Measurements from ENCODE around the gene PLOD2. TPM values are rescaled to one million over a fixed set of nuclear protein-coding genes. Genes with fewer than 3 reads are reported as not detected.

PLOD2 gene
- total RNA-seq, 1 donor, result 345 TPM

GRCh38 chr3:146156095-146156494 lies 4.9 kb downstream of the PLOD2 start:
- TF ChIP-seq CTCF (IDR thresholded peaks at IDR 0.05; ENCODE audit: extremely low read depth, low read depth, low read length), result no peak
- H3K79me2 ChIP-seq (ENCODE audit: insufficient read depth, low read length), result peaks cover 98% of the 10 kb centered on the region
- H3K27me3 ChIP-seq (ENCODE audit: insufficient read depth, low read length), result no peaks in the 10 kb centered on the region
- H3K4me2 ChIP-seq (ENCODE audit: insufficient read depth, low read length), result peak overlapping the region; percentile 94
- H4K20me1 ChIP-seq (ENCODE audit: insufficient read depth, low read length), result peaks cover 55% of the 10 kb centered on the region
- H2AFZ ChIP-seq (ENCODE audit: low read length), result no peak overlapping the region
- H3K9me3 ChIP-seq (ENCODE audit: low read depth, low read length), result no peaks in the 10 kb centered on the region
- H3K27ac ChIP-seq (ENCODE audit: low read depth, low read length), result peak overlapping the region; percentile 96
- peak overlapping the region; percentile 84 for H3K4me3 ChIP-seq (ENCODE audit: insufficient read depth, low read length)
- peak; percentile 47 for DNase-seq (ENCODE audit: insufficient read length, low spot score, missing footprints)
- peaks cover 37% of the 10 kb centered on the region for H3K36me3 ChIP-seq (ENCODE audit: insufficient read depth, low read length)
- peaks cover 56% of the 10 kb centered on the region for H3K4me1 ChIP-seq (ENCODE audit: insufficient read depth, low read length)

GRCh38 chr3:146154995-146155394 lies 6.0 kb downstream of the PLOD2 start:
- Histone ChIP-seq H3K27me3 (ENCODE audit: insufficient read depth, low read length) (no peaks in the 10 kb centered on the region), H3K79me2 (ENCODE audit: insufficient read depth, low read length) (peaks cover 99% of the 10 kb centered on the region), H3K4me3 (ENCODE audit: insufficient read depth, low read length) (no peak overlapping the region), H3K27ac (ENCODE audit: low read depth, low read length) (no peak overlapping the region), H2AFZ (ENCODE audit: low read length) (no peak overlapping the region), H3K4me1 (ENCODE audit: insufficient read depth, low read length) (peaks cover 56% of the 10 kb centered on the region), H3K9me3 (ENCODE audit: low read depth, low read length) (no peaks in the 10 kb centered on the region), H4K20me1 (ENCODE audit: insufficient read depth, low read length) (peaks cover 63% of the 10 kb centered on the region), H3K36me3 (ENCODE audit: insufficient read depth, low read length) (peaks cover 46% of the 10 kb centered on the region), H3K4me2 (ENCODE audit: insufficient read depth, low read length) (peak overlapping the region; percentile 17)
- no peak for DNase-seq (ENCODE audit: insufficient read length, low spot score, missing footprints)
- no peak for TF ChIP-seq CTCF (IDR thresholded peaks at IDR 0.05; ENCODE audit: extremely low read depth, low read depth, low read length)

DNA sequence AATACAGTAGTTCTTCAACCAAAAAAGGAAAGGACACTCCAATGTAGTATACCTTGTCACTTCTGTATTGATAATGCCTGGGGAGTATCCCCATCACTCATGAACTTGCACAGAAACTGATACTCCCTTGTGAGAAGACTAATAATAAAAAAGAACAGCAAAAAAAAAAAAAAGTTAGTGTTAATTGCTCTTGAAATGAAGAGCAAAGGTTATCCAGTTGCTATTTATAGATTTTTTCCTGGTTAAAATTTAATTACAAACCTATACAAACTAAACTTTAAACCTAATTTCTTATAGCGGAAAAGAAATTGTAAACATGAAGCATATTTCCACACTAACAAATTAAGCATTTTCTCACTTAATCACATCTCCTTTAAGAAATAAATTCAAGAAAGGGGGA lies 6.7 kb downstream of the PLOD2 start:
- no peak for DNase-seq (ENCODE audit: insufficient read length, low spot score, missing footprints)
- Histone ChIP-seq H3K4me2 (ENCODE audit: insufficient read depth, low read length) (peak overlapping the region; percentile 4), H2AFZ (ENCODE audit: low read length) (no peak overlapping the region), H4K20me1 (ENCODE audit: insufficient read depth, low read length) (peaks cover 62% of the 10 kb centered on the region), H3K9me3 (ENCODE audit: low read depth, low read length) (no peaks in the 10 kb centered on the region), H3K27me3 (ENCODE audit: insufficient read depth, low read length) (no peaks in the 10 kb centered on the region), H3K4me1 (ENCODE audit: insufficient read depth, low read length) (peaks cover 56% of the 10 kb centered on the region), H3K36me3 (ENCODE audit: insufficient read depth, low read length) (peaks cover 46% of the 10 kb centered on the region), H3K4me3 (ENCODE audit: insufficient read depth, low read length) (no peak overlapping the region), H3K79me2 (ENCODE audit: insufficient read depth, low read length) (peaks cover 98% of the 10 kb centered on the region), H3K27ac (ENCODE audit: low read depth, low read length) (no peak overlapping the region)
- no peak for TF ChIP-seq CTCF (IDR thresholded peaks at IDR 0.05; ENCODE audit: extremely low read depth, low read depth, low read length)

GRCh38 chr3:146153429-146153828 lies 7.6 kb downstream of the PLOD2 start:
- peak overlapping the region; percentile 20 for H3K27ac ChIP-seq (ENCODE audit: low read depth, low read length)
- peak; percentile 29 for DNase-seq (ENCODE audit: insufficient read length, low spot score, missing footprints)
- H3K36me3 ChIP-seq (ENCODE audit: insufficient read depth, low read length), result peaks cover 46% of the 10 kb centered on the region
- H3K4me3 ChIP-seq (ENCODE audit: insufficient read depth, low read length), result no peak overlapping the region
- H3K79me2 ChIP-seq (ENCODE audit: insufficient read depth, low read length), result peaks cover 98% of the 10 kb centered on the region
- no peaks in the 10 kb centered on the region for H3K27me3 ChIP-seq (ENCODE audit: insufficient read depth, low read length)
- H3K4me2 ChIP-seq (ENCODE audit: insufficient read depth, low read length), result peak overlapping the region; percentile 41
- no peak for TF ChIP-seq CTCF (IDR thresholded peaks at IDR 0.05; ENCODE audit: extremely low read depth, low read depth, low read length)
- peaks cover 58% of the 10 kb centered on the region for H3K4me1 ChIP-seq (ENCODE audit: insufficient read depth, low read length)
- H2AFZ ChIP-seq (ENCODE audit: low read length), result no peak overlapping the region
- peaks cover 62% of the 10 kb centered on the region for H4K20me1 ChIP-seq (ENCODE audit: insufficient read depth, low read length)
- H3K9me3 ChIP-seq (ENCODE audit: low read depth, low read length), result no peaks in the 10 kb centered on the region
